Parathyroid adenoma (tissue), 2 donors: ENCODE results near the gene OGDH.

Source experiments
- H2AFZ ChIP-seq: fragments of 300-600 bp; sonication (generic); one replicate; pipeline ENCODE4 v1.7.0; 2017; ENCODE audit warnings: antibody characterized with exemption, mild to moderate bottlenecking
- H3K27ac ChIP-seq: fragments of 300-600 bp; sonication (generic); one replicate; pipeline ENCODE4 v1.7.0; 2017
- H3K27me3 ChIP-seq: fragments of 300-600 bp; sonication (generic); one replicate; pipeline ENCODE4 v1.7.0; 2017; ENCODE audit warnings: low read length; ENCODE audit not compliant: control insufficient read depth, insufficient read depth
- H3K36me3 ChIP-seq: fragments of 300-600 bp; sonication (generic); one replicate; pipeline ENCODE4 v1.7.0; 2017; ENCODE audit warnings: low read length; ENCODE audit not compliant: control insufficient read depth, insufficient read depth
- H3K4me1 ChIP-seq: fragments of 300-600 bp; sonication (generic); one replicate; pipeline ENCODE4 v1.7.0; 2017; ENCODE audit warnings: control low read depth
- H3K4me2 ChIP-seq: fragments of 300-600 bp; sonication (generic); one replicate; pipeline ENCODE4 v1.7.0; 2017; ENCODE audit warnings: low read length
- H3K4me3 ChIP-seq: fragments of 300-600 bp; sonication (generic); one replicate; pipeline ENCODE4 v1.7.0; 2017; ENCODE audit warnings: low read depth, low read length
- H3K79me2 ChIP-seq: fragments of 300-600 bp; sonication (generic); one replicate; pipeline ENCODE4 v1.7.0; 2017; ENCODE audit warnings: control low read depth
- H3K9ac ChIP-seq: fragments of 300-600 bp; sonication (generic); one replicate; pipeline ENCODE4 v1.7.0; 2017; ENCODE audit warnings: mild to moderate bottlenecking
- H3K9me3 ChIP-seq: fragments of 300-600 bp; sonication (generic); one replicate; pipeline ENCODE4 v1.7.0; 2017; ENCODE audit warnings: low read length; ENCODE audit not compliant: control insufficient read depth
- CTCF ChIP-seq: fragments of 300-600 bp; sonication (generic); IDR thresholded peaks from one replicate; pipeline ENCODE4 v1.7.0; 2017; ENCODE audit warnings: antibody characterized with exemption, mild to moderate bottlenecking
- donor health status: primary hyperparathyroidism.

OGDH gene

GRCh38 chr7:44636041-44636584 lies 29.7 kb downstream of the OGDH start:
- H3K27ac ChIP-seq = peak overlapping the region; percentile 52
- H3K9ac ChIP-seq = no peak overlapping the region
- H3K79me2 ChIP-seq = peaks cover 18% of the 10 kb centered on the region
- peak overlapping the region; percentile 5 for H3K4me3 ChIP-seq
- peaks cover 59% of the 10 kb centered on the region for H3K4me1 ChIP-seq
- no peaks in the 10 kb centered on the region for H3K27me3 ChIP-seq
- TF ChIP-seq CTCF = no peak
- H2AFZ ChIP-seq = no peak overlapping the region
- H3K4me2 ChIP-seq = no peak overlapping the region
- no peaks in the 10 kb centered on the region for H3K36me3 ChIP-seq
- H3K9me3 ChIP-seq = no peaks in the 10 kb centered on the region

DNA sequence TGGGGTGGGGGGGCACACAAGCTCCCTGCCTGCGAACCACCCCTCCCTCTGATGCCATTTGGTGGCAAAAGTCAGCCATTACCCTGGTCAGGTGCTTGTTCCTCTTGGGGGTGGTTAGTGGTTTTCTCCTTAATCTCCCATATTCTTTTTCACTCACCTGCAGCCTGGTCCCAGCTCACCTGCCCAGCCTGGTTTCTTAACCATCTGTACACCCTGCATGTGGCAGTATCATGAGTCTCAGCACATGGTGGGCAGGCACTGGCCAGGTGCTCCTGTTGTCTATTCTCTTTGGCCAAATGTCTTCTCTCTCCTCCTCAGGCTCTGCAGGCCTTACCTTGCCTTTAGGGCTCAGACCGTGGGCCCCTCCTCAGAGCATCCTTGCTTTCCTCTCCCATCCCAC lies 30.5 kb downstream of the OGDH start:
- no peaks in the 10 kb centered on the region for H3K36me3 ChIP-seq
- H3K4me1 ChIP-seq = peaks cover 62% of the 10 kb centered on the region
- no peaks in the 10 kb centered on the region for H3K9me3 ChIP-seq
- TF ChIP-seq CTCF = no peak
- H3K27ac ChIP-seq = no peak overlapping the region
- no peak overlapping the region for H3K9ac ChIP-seq
- H3K79me2 ChIP-seq = peaks cover 14% of the 10 kb centered on the region
- no peak overlapping the region for H3K4me3 ChIP-seq
- no peak overlapping the region for H3K4me2 ChIP-seq
- no peaks in the 10 kb centered on the region for H3K27me3 ChIP-seq
- H2AFZ ChIP-seq = no peak overlapping the region

DNA sequence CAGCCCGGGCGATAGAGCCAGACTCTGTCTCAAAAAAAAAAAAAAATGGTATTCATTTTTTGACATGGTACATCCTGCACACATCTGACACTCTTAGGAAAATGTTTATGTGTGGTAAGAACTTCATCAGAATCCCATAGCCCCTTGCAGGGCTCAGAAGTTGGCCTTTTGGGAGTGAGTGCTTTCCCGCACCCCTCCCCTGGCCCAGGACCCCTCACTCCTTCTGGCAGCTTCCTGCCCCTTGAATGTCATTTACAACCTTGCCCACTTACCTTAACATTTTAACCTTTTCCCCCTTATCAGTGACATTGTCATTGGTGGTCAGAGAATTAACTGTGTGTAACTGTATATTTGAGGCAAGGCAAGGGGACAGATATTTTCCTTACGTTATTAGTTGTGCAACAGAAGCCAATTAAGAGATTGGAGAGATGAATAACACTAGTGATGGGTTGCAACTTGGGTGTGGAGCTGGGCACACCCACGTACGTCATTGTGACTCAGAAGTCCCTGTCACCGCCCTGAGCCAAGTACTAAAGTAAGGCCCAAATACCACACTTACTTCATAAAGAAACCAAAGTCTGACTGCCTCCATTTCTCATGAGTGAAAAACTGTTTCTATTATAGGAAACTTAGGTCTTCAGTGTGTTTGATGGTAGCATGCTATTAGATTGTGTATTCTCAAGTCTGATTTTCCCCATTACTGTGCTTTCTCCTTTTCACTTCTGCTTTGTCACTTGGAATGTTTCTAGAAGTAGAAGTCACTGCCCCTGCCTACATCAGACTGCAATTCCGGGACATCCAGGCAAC lies 31.6 kb downstream of the OGDH start:
- no peak overlapping the region for H3K9ac ChIP-seq
- TF ChIP-seq CTCF = no peak

GRCh38 chr7:44638611-44639557 lies 32.5 kb downstream of the OGDH start:
- no peak for TF ChIP-seq CTCF
- Histone ChIP-seq H2AFZ (peak overlapping the region; percentile 3), H3K4me2 (peak overlapping the region; percentile 63), H3K79me2 (peaks cover 18% of the 10 kb centered on the region), H3K9ac (no peak overlapping the region), H3K4me3 (no peak overlapping the region), H3K27me3 (no peaks in the 10 kb centered on the region), H3K4me1 (peaks cover 55% of the 10 kb centered on the region), H3K27ac (peak overlapping the region; percentile 96), H3K36me3 (no peaks in the 10 kb centered on the region), H3K9me3 (no peaks in the 10 kb centered on the region)

More for the DNA sequence above, 31.6 kb downstream of the OGDH start:
- Histone ChIP-seq H2AFZ (no peak overlapping the region), H3K27me3 (no peaks in the 10 kb centered on the region), H3K36me3 (no peaks in the 10 kb centered on the region), H3K79me2 (peaks cover 18% of the 10 kb centered on the region), H3K27ac (peak overlapping the region; percentile 96), H3K4me1 (peaks cover 63% of the 10 kb centered on the region), H3K4me3 (no peak overlapping the region), H3K4me2 (no peak overlapping the region), H3K9me3 (no peaks in the 10 kb centered on the region)
